ENCODE results near the gene CSNK1G1. TPM values are rescaled to one million over a fixed set of nuclear protein-coding genes. Genes with fewer than 3 reads are reported as not detected.

CSNK1G1 gene
- total and polyA plus RNA-seq, 2 of the 4 experiments (the other 2 are of a cell fraction) = 7.4 to 29.4 TPM

GRCh38 chr15:64158363-64159134 lies 197.4 kb downstream of the CSNK1G1 start:
- WGBS, 2 experiments (ENCODE audit: extremely low coverage in 2 of 2, insufficient read length in 1 of 2) = 100% methylated on average over 3 of the region's 11 CpGs; no CpG with 5 or more reads in 1 of the 2 experiments
- Histone ChIP-seq H3K56ac (ENCODE audit: extremely low read depth, insufficient read depth, low read length) (no peak overlapping the region), H2BK15ac (ENCODE audit: low read depth, low read length) (no peak overlapping the region), H3K4me1 (ENCODE audit: control insufficient read depth, insufficient read depth, low read length) (peaks cover 6% of the 10 kb centered on the region), H3K27me3 (ENCODE audit: control insufficient read depth, insufficient read depth, low read length) (no peaks in the 10 kb centered on the region), H2BK5ac (ENCODE audit: low read depth, low read length, poor library complexity, severe bottlenecking) (no peak overlapping the region), H4K5ac (ENCODE audit: low read depth, low read length) (no peak overlapping the region), H3K18ac (ENCODE audit: low read depth, low read length) (no peak overlapping the region), H2BK20ac (ENCODE audit: low read depth, low read length) (no peak overlapping the region), H2BK120ac (ENCODE audit: low read depth, low read length) (no peak overlapping the region), H3K9me1 (ENCODE audit: insufficient read depth, low read length) (peaks cover 12% of the 10 kb centered on the region), H3K9me3 (ENCODE audit: control insufficient read depth, insufficient read depth, low read length) (no peaks in the 10 kb centered on the region), H3K36me3 (ENCODE audit: control insufficient read depth, insufficient read depth, low read length) (peaks cover 62% of the 10 kb centered on the region), H3K9ac (ENCODE audit: low read depth, low read length) (no peak overlapping the region), H3K4me3 (ENCODE audit: insufficient read depth, low read depth, low read length) (no peak overlapping the region), H3K27ac (ENCODE audit: insufficient read depth, low read length) (no peak overlapping the region), H2AK9ac (replicated peaks; ENCODE audit: low read depth, low read length, poor library complexity) (peak overlapping the region; percentile 58), H4K20me1 (ENCODE audit: insufficient read depth, low read length) (peaks cover 72% of the 10 kb centered on the region), H2AFZ (replicated peaks; ENCODE audit: low read length, poor library complexity) (no peak overlapping the region), H3K14ac (replicated peaks; ENCODE audit: low read depth, low read length) (0 out of 2 replicates have a peak overlapping the region, but pooled peaks have one; percentile 32), H3K79me1 (ENCODE audit: low read depth in 1 of 2, low read length in 2 of 2) (peaks cover 27 to 42% of the 10 kb centered on the region in 2 experiments), H3K4ac (ENCODE audit: low read depth, low read length) (no peak overlapping the region), H3K23ac (ENCODE audit: low read depth, low read length) (peak overlapping the region; percentile 52), H4K8ac (ENCODE audit: low read depth in 2 of 2, low read length in 2 of 2) (no peak overlapping the region), H4K91ac (ENCODE audit: insufficient read depth, low read depth, low read length) (no peak overlapping the region), H3K4me2 (ENCODE audit: low read depth, low read length) (no peak overlapping the region), H2AK5ac (ENCODE audit: low read depth, low read length) (no peak overlapping the region; the same call in 1 of the 2 replicates)
- BruUV-seq (replicated peaks) = no TSS peak
- no peak for ATAC-seq (ENCODE audit: low read depth)
- DNase-seq = no peak
- intact Hi-C loops (cut with micrococcal nuclease) = no loop called here
- POLR2A ChIA-PET (ENCODE audit: unreplicated experiment) = no interaction called here
- CTCF ChIA-PET = no interaction called here
- in situ Hi-C loops (cut with MboI; ENCODE audit: low sequenced_read_pairs) = no loop called here
- dilution Hi-C loops (cut with HindIII; ENCODE audit: low sequenced_read_pairs, unreplicated experiment) = no loop called here
- TF ChIP-seq POLR2A (IDR thresholded peaks at IDR 0.05; ENCODE audit: low read depth, low read length) (no peak), SMC3 (IDR thresholded peaks at IDR 0.05; ENCODE audit: low read depth, low read length) (no peak), NFE2L2 (IDR thresholded peaks at IDR 0.05; ENCODE audit: low read depth, low read length) (no peak), MXI1 (IDR thresholded peaks at IDR 0.05; ENCODE audit: borderline replicate concordance, low read depth, low read length) (no peak), USF2 (IDR thresholded peaks at IDR 0.05; ENCODE audit: low read depth, low read length) (no peak), BHLHE40 (IDR thresholded peaks at IDR 0.05; ENCODE audit: low read depth, low read length) (no peak), RAD21 (IDR thresholded peaks at IDR 0.05; ENCODE audit: low read length) (no peak), RFX5 (IDR thresholded peaks at IDR 0.05; ENCODE audit: low read depth, low read length) (no peak), RCOR1 (IDR thresholded peaks at IDR 0.05; ENCODE audit: insufficient replicate concordance, low read length) (no peak), CTCF (conservative IDR thresholded peaks at IDR 0.05; ENCODE audit: low read depth, low read length) (no peak), MAFK (IDR thresholded peaks at IDR 0.05; ENCODE audit: low read depth, low read length) (no peak), CEBPB (IDR thresholded peaks at IDR 0.05; ENCODE audit: low read depth, low read length) (no peak), CHD1 (IDR thresholded peaks at IDR 0.05; ENCODE audit: low read depth, low read length) (no peak), ELK1 (IDR thresholded peaks at IDR 0.05; ENCODE audit: borderline replicate concordance, low read depth, low read length) (no peak), MAZ (IDR thresholded peaks at IDR 0.05; ENCODE audit: borderline replicate concordance, low read depth, low read length) (no peak)
